ENCODE data around the gene CASQ1.

DNA sequence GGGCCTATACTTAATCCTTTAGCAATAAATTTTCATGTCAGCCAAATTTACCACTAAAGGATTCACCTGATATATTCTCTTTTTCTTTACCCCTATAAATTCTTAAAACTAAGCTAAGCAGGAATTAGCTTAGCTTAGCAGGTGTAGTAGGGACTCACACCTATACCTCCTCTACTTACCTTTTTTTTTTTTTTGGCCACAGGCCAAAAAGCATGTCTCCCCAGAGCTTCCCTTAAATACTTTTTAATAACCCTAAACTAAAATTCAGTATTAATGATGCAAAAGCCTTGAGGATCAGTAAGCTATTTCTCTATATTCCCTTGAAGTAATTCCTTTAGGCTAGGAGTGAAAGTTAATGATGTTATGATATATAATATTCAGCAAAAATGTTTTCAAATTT is 38.1 kb downstream of the CASQ1 start:
- TF ChIP-seq, protein P1, sequence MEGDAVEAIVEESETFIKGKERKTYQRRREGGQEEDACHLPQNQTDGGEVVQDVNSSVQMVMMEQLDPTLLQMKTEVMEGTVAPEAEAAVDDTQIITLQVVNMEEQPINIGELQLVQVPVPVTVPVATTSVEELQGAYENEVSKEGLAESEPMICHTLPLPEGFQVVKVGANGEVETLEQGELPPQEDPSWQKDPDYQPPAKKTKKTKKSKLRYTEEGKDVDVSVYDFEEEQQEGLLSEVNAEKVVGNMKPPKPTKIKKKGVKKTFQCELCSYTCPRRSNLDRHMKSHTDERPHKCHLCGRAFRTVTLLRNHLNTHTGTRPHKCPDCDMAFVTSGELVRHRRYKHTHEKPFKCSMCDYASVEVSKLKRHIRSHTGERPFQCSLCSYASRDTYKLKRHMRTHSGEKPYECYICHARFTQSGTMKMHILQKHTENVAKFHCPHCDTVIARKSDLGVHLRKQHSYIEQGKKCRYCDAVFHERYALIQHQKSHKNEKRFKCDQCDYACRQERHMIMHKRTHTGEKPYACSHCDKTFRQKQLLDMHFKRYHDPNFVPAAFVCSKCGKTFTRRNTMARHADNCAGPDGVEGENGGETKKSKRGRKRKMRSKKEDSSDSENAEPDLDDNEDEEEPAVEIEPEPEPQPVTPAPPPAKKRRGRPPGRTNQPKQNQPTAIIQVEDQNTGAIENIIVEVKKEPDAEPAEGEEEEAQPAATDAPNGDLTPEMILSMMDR (IDR thresholded peaks at IDR 0.05), result no peak
- no peak for TF ChIP-seq EP300 (IDR thresholded peaks at IDR 0.05)

All from esophagus muscularis mucosa (tissue), 3 donors.